K562 (cell line): ENCODE results near the gene PYGO2. TPM values are rescaled to one million over a fixed set of nuclear protein-coding genes. Genes with fewer than 3 reads are reported as not detected.
A peak's percentile ranks its signal among the peaks of the same experiment; 100 is the strongest.

Experiments
- ARHGAP35 ChIP-seq: fragments of 450-650 bp; IDR thresholded peaks from 2 replicates; pipeline ENCODE4 v1.6.1; 2018; ENCODE audit not compliant: partially characterized antibody
- CAMTA2 ChIP-seq: fragments of 250-450 bp; sonication (Bioruptor Pico); conservative IDR thresholded peaks from 2 replicates; pipeline ENCODE4 v1.5.1; 2022
- CREM ChIP-seq: IDR thresholded peaks from 2 replicates; pipeline ENCODE4 v1.6.1; 2014; ENCODE audit warnings: antibody characterized with exemption, low read depth
- HCFC1 ChIP-seq: IDR thresholded peaks from 2 replicates; pipeline ENCODE4 v1.6.1; 2012; ENCODE audit warnings: low read depth, low read length, improper control_type of control experiment
- HDAC1 ChIP-seq, 2 experiments: fragments of 450-650 bp; IDR thresholded peaks; 2 replicates each; pipeline ENCODE4 v1.6.1; 2016 to 2017; ENCODE audit warnings: inconsistent platforms in 1 of 2, mild to moderate bottlenecking in 1 of 2, moderate library complexity in 1 of 2
- HES1 ChIP-seq: fragments of 450-650 bp; IDR thresholded peaks from 2 replicates; pipeline ENCODE4 v1.6.1; 2016; ENCODE audit warnings: low read depth, mild to moderate bottlenecking, moderate library complexity
- KDM1A ChIP-seq, 2 experiments: fragments of 450-650 bp; IDR thresholded peaks; 2 replicates each; pipeline ENCODE4 v1.6.1; 2016; ENCODE audit warnings: mild to moderate bottlenecking in 2 of 2
- MAFG ChIP-seq: fragments of 450-650 bp; conservative IDR thresholded peaks from 2 replicates; pipeline ENCODE4 v1.6.1; 2016; ENCODE audit warnings: missing genetic modification characterization, missing compliant biosample characterization
- MBD2 ChIP-seq: sonication (generic); IDR thresholded peaks from 2 replicates; pipeline ENCODE4 v1.6.1; 2016; ENCODE audit warnings: low read depth, borderline replicate concordance
- NR2F6 ChIP-seq: fragments of 450-650 bp; formaldehyde crosslinking; IDR thresholded peaks from 2 replicates; pipeline ENCODE4 v1.4.0; 2020; ENCODE audit warnings: mild to moderate bottlenecking
- POLR3A ChIP-seq: IDR thresholded peaks from 2 replicates; pipeline ENCODE4 v1.6.1; 2011; ENCODE audit warnings: borderline replicate concordance, mild to moderate bottlenecking, moderate library complexity; ENCODE audit not compliant: insufficient read length, insufficient read depth; ENCODE audit errors: extremely low read depth
- SIX5 ChIP-seq, 2 experiments: IDR thresholded peaks; 2 replicates each; pipeline ENCODE4 v1.6.1; 2011; ENCODE audit warnings: low read length in 2 of 2, borderline replicate concordance in 1 of 2, low read depth in 1 of 2, mild to moderate bottlenecking in 1 of 2, moderate library complexity in 1 of 2; ENCODE audit not compliant: insufficient read depth in 1 of 2
- SOX6 ChIP-seq: fragments of 450-650 bp; IDR thresholded peaks from 2 replicates; pipeline ENCODE4 v1.6.1; 2014; ENCODE audit warnings: mild to moderate bottlenecking
- ZNF143 ChIP-seq: sonication (generic); formaldehyde crosslinking; IDR thresholded peaks from 2 replicates; pipeline ENCODE4 v1.9.0; 2022; ENCODE audit warnings: mild to moderate bottlenecking, missing genetic modification reagents
- ZNF175 ChIP-seq: fragments of 200-800 bp; sonication (Bioruptor generic); IDR thresholded peaks from 2 replicates; pipeline ENCODE4 v1.6.1; 2016; ENCODE audit warnings: low read depth, mild to moderate bottlenecking, missing genetic modification characterization, missing compliant biosample characterization
- ZNF655 ChIP-seq: fragments of 250-450 bp; sonication (Bioruptor Pico); IDR thresholded peaks from 2 replicates; pipeline ENCODE4 v1.5.0; 2021
- polyA plus RNA-seq, 8 experiments: library from polyadenylated mRNA; depleted of rRNA in 4 of 8; stranded (reverse) in 5 of 8; unstranded in 3 of 8; fragments of >200 nt; fragmentation: Nextera tagmentation in 2 of 8; fragmentation: Illumina TruSeq in 1 of 8; extraction: Ambion mirVana in 2 of 8; extraction: Trizol in 1 of 8; gene quantifications; 2 replicates each; pipeline versions ENCODE4 v1.2.1 to v1.2.3, GENCODE V29; 2011 to 2014; ENCODE audit warnings: inconsistent platforms in 1 of 8, missing spikeins in 1 of 8
- total RNA-seq, 7 experiments: library from RNA; depleted of rRNA in 6 of 7; stranded (reverse); fragments of >200 nt in 6 of 7; fragmentation: Illumina TruSeq in 2 of 7; extraction: Trizol in 2 of 7; gene quantifications; 2 replicates each; pipeline versions ENCODE4 v1.2.1 to v1.2.3, GENCODE V29; 2011 to 2021; ENCODE audit warnings: low replicate concordance in 1 of 7
- TF ChIP-seq, protein P1 (sequence below): fragments of 200-800 bp; sonication (Bioruptor generic); IDR thresholded peaks from 2 replicates; pipeline ENCODE4 v1.6.1; 2017; ENCODE audit warnings: missing genetic modification characterization, missing compliant biosample characterization
- TF ChIP-seq, protein P2 (sequence below), 2 experiments: fragments of 450-650 bp; IDR thresholded peaks; 2 replicates each; pipeline ENCODE4 v1.6.1; 2018; ENCODE audit warnings: mild to moderate bottlenecking in 2 of 2, low read depth in 1 of 2; ENCODE audit not compliant: partially characterized antibody in 2 of 2

PYGO2 gene
- total and polyA plus RNA-seq, 9 of the 15 experiments (the other 6 are each of a cell fraction or from before 2014, with no cell fraction given) = 8.3 to 36.2 (median 18.2) TPM

DNA sequence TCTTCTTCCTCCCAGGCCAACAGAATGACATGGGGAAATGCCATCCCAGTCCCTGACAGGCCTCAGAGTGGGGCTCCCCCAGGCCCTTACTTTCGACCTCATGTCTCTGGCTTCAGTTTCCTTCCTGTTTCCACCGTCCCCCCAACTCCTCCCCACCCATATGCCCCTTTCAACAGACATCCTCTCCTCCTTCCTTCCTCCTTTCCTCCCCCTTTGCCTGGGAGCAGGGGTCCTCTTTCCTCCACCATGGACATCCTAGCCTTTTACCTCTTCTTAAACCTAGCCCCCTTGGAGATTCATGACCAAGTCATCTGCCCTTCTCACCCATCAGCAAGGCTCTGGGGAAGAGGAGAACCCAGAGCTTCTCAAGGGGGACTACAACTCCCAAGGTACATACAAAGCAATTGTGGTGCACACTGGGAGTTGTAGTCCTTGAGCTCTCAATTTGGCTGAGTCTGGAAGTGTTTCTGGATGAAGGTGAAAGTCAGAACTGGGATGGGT is 45.1 kb upstream of the PYGO2 start (continued):
- no peak for TF ChIP-seq ZNF655 (CRISPR knock-in tag)
- no peak for TF ChIP-seq MAFG (tag)
- no peak for TF ChIP-seq CAMTA2
- peak; percentile 57 for TF ChIP-seq CREM
- TF ChIP-seq SOX6 = no peak
- TF ChIP-seq KDM1A (IDR thresholded peaks at IDR 0.05) = 0 out of 4 replicates have a peak, but pooled peaks of 1 of the 2 experiments have one; percentile 15
- TF ChIP-seq, protein P1, sequence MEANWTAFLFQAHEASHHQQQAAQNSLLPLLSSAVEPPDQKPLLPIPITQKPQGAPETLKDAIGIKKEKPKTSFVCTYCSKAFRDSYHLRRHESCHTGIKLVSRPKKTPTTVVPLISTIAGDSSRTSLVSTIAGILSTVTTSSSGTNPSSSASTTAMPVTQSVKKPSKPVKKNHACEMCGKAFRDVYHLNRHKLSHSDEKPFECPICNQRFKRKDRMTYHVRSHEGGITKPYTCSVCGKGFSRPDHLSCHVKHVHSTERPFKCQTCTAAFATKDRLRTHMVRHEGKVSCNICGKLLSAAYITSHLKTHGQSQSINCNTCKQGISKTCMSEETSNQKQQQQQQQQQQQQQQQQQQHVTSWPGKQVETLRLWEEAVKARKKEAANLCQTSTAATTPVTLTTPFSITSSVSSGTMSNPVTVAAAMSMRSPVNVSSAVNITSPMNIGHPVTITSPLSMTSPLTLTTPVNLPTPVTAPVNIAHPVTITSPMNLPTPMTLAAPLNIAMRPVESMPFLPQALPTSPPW (CRISPR knock-in tag) = no peak
- no peak for TF ChIP-seq ZNF175
- TF ChIP-seq ARHGAP35 = no peak
- TF ChIP-seq, protein P2, sequence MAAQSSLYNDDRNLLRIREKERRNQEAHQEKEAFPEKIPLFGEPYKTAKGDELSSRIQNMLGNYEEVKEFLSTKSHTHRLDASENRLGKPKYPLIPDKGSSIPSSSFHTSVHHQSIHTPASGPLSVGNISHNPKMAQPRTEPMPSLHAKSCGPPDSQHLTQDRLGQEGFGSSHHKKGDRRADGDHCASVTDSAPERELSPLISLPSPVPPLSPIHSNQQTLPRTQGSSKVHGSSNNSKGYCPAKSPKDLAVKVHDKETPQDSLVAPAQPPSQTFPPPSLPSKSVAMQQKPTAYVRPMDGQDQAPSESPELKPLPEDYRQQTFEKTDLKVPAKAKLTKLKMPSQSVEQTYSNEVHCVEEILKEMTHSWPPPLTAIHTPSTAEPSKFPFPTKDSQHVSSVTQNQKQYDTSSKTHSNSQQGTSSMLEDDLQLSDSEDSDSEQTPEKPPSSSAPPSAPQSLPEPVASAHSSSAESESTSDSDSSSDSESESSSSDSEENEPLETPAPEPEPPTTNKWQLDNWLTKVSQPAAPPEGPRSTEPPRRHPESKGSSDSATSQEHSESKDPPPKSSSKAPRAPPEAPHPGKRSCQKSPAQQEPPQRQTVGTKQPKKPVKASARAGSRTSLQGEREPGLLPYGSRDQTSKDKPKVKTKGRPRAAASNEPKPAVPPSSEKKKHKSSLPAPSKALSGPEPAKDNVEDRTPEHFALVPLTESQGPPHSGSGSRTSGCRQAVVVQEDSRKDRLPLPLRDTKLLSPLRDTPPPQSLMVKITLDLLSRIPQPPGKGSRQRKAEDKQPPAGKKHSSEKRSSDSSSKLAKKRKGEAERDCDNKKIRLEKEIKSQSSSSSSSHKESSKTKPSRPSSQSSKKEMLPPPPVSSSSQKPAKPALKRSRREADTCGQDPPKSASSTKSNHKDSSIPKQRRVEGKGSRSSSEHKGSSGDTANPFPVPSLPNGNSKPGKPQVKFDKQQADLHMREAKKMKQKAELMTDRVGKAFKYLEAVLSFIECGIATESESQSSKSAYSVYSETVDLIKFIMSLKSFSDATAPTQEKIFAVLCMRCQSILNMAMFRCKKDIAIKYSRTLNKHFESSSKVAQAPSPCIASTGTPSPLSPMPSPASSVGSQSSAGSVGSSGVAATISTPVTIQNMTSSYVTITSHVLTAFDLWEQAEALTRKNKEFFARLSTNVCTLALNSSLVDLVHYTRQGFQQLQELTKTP (IDR thresholded peaks at IDR 0.05; ENCODE audit: low read depth in 1 of 2, partially characterized antibody in 2 of 2) = peak in 1 of 2 experiments; percentile 94
- TF ChIP-seq HCFC1 = peak; percentile 90
- peak; percentile 83 for TF ChIP-seq ZNF143 (CRISPR knock-in tag)
- TF ChIP-seq MBD2 = peak; percentile 48; the same call in 1 of the 2 replicates
- no peak for TF ChIP-seq HES1
- TF ChIP-seq NR2F6 (CRISPR knock-in tag) = no peak
- TF ChIP-seq HDAC1 (IDR thresholded peaks at IDR 0.05) = peak in 1 of 2 experiments; percentile 29; a peak in 1 of 4 replicates
- peak; percentile 92 to 93 for TF ChIP-seq SIX5 (IDR thresholded peaks at IDR 0.05; ENCODE audit: borderline replicate concordance in 1 of 2, insufficient read depth in 1 of 2, low read depth in 1 of 2, low read length in 2 of 2)
- no peak for TF ChIP-seq POLR3A
